ENCODE data around the gene ARRDC3. TPM values are rescaled to one million over a fixed set of nuclear protein-coding genes. Genes with fewer than 3 reads are reported as not detected.

ARRDC3 gene
- total and polyA plus RNA-seq, 9 of the 15 experiments (the other 6 are each of a cell fraction or from before 2014, with no cell fraction given), result 15.3 to 58.1 (median 39.4) TPM

DNA sequence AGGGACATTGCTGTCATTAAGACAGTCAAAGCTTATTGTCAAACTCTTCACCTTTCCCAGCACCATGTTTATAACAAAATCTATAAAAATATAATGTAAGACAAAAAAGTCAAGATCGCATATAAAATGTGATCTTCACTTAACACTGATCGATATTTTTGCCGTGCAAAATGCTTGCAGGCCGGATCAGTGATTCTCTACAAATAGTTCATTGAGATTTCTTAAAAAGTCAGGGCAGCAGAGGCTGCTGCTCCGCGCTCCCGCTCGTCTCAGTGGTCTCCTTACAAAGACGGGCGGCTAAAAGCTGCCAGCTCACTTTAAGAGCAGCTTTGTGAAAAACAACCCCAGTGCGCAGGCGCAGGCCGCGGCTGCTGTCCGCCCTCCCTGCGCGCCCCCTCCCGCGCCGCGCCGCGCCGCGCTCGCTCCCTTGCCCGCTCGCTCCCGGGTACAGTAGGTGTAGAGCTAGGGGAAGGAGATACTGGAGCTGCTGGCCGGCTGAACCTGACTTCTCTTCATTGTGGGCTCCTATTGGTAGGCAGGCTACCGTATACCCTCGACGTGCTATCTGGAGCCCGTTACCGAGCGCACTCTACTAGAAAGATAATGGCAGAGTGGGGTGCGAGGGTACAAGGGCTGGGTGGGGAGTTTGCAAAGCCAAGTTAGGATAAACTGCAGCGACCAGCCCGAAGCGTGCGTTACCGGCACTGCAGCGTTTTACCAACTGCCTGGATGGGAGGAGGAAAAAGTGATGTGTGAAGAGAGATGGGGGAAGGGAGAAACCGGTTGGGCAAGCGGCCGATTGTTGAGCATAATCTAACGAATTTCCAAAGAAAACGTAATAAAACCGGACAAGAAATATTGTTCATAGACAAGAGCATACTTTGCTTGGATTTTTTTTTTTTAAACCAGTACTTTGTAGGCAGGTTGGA, at the start of gene ARRDC3 (continued):
- TF ChIP-seq ASH1L (IDR thresholded peaks at IDR 0.05; ENCODE audit: borderline replicate concordance, low read depth, partially characterized antibody), result no peak
- TF ChIP-seq NFYB (IDR thresholded peaks at IDR 0.05; ENCODE audit: extremely low read depth, insufficient read length), result peak; percentile 76
- TF ChIP-seq KAT8 (IDR thresholded peaks at IDR 0.05; ENCODE audit: low read depth), result no peak
- TF ChIP-seq PHF8 (IDR thresholded peaks at IDR 0.05; ENCODE audit: borderline replicate concordance, low read length), result peak; percentile 75
- TF ChIP-seq ETV1 (tag; conservative IDR thresholded peaks at IDR 0.05; ENCODE audit: low read depth), result peak; percentile 29; the same call in 1 of the 2 replicates
- TF ChIP-seq, protein P1, sequence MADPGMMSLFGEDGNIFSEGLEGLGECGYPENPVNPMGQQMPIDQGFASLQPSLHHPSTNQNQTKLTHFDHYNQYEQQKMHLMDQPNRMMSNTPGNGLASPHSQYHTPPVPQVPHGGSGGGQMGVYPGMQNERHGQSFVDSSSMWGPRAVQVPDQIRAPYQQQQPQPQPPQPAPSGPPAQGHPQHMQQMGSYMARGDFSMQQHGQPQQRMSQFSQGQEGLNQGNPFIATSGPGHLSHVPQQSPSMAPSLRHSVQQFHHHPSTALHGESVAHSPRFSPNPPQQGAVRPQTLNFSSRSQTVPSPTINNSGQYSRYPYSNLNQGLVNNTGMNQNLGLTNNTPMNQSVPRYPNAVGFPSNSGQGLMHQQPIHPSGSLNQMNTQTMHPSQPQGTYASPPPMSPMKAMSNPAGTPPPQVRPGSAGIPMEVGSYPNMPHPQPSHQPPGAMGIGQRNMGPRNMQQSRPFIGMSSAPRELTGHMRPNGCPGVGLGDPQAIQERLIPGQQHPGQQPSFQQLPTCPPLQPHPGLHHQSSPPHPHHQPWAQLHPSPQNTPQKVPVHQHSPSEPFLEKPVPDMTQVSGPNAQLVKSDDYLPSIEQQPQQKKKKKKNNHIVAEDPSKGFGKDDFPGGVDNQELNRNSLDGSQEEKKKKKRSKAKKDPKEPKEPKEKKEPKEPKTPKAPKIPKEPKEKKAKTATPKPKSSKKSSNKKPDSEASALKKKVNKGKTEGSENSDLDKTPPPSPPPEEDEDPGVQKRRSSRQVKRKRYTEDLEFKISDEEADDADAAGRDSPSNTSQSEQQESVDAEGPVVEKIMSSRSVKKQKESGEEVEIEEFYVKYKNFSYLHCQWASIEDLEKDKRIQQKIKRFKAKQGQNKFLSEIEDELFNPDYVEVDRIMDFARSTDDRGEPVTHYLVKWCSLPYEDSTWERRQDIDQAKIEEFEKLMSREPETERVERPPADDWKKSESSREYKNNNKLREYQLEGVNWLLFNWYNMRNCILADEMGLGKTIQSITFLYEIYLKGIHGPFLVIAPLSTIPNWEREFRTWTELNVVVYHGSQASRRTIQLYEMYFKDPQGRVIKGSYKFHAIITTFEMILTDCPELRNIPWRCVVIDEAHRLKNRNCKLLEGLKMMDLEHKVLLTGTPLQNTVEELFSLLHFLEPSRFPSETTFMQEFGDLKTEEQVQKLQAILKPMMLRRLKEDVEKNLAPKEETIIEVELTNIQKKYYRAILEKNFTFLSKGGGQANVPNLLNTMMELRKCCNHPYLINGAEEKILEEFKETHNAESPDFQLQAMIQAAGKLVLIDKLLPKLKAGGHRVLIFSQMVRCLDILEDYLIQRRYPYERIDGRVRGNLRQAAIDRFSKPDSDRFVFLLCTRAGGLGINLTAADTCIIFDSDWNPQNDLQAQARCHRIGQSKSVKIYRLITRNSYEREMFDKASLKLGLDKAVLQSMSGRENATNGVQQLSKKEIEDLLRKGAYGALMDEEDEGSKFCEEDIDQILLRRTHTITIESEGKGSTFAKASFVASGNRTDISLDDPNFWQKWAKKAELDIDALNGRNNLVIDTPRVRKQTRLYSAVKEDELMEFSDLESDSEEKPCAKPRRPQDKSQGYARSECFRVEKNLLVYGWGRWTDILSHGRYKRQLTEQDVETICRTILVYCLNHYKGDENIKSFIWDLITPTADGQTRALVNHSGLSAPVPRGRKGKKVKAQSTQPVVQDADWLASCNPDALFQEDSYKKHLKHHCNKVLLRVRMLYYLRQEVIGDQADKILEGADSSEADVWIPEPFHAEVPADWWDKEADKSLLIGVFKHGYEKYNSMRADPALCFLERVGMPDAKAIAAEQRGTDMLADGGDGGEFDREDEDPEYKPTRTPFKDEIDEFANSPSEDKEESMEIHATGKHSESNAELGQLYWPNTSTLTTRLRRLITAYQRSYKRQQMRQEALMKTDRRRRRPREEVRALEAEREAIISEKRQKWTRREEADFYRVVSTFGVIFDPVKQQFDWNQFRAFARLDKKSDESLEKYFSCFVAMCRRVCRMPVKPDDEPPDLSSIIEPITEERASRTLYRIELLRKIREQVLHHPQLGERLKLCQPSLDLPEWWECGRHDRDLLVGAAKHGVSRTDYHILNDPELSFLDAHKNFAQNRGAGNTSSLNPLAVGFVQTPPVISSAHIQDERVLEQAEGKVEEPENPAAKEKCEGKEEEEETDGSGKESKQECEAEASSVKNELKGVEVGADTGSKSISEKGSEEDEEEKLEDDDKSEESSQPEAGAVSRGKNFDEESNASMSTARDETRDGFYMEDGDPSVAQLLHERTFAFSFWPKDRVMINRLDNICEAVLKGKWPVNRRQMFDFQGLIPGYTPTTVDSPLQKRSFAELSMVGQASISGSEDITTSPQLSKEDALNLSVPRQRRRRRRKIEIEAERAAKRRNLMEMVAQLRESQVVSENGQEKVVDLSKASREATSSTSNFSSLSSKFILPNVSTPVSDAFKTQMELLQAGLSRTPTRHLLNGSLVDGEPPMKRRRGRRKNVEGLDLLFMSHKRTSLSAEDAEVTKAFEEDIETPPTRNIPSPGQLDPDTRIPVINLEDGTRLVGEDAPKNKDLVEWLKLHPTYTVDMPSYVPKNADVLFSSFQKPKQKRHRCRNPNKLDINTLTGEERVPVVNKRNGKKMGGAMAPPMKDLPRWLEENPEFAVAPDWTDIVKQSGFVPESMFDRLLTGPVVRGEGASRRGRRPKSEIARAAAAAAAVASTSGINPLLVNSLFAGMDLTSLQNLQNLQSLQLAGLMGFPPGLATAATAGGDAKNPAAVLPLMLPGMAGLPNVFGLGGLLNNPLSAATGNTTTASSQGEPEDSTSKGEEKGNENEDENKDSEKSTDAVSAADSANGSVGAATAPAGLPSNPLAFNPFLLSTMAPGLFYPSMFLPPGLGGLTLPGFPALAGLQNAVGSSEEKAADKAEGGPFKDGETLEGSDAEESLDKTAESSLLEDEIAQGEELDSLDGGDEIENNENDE (IDR thresholded peaks at IDR 0.05; ENCODE audit: low read depth, low read length), result peak; percentile 96
- peak; percentile 72 for TF ChIP-seq BRD9 (IDR thresholded peaks at IDR 0.05; ENCODE audit: low read depth, partially characterized antibody)
- TF ChIP-seq SIX5 (IDR thresholded peaks at IDR 0.05; ENCODE audit: borderline replicate concordance in 1 of 2, insufficient read depth in 1 of 2, low read depth in 1 of 2, low read length in 2 of 2), result no peak
- TF ChIP-seq, protein P2, sequence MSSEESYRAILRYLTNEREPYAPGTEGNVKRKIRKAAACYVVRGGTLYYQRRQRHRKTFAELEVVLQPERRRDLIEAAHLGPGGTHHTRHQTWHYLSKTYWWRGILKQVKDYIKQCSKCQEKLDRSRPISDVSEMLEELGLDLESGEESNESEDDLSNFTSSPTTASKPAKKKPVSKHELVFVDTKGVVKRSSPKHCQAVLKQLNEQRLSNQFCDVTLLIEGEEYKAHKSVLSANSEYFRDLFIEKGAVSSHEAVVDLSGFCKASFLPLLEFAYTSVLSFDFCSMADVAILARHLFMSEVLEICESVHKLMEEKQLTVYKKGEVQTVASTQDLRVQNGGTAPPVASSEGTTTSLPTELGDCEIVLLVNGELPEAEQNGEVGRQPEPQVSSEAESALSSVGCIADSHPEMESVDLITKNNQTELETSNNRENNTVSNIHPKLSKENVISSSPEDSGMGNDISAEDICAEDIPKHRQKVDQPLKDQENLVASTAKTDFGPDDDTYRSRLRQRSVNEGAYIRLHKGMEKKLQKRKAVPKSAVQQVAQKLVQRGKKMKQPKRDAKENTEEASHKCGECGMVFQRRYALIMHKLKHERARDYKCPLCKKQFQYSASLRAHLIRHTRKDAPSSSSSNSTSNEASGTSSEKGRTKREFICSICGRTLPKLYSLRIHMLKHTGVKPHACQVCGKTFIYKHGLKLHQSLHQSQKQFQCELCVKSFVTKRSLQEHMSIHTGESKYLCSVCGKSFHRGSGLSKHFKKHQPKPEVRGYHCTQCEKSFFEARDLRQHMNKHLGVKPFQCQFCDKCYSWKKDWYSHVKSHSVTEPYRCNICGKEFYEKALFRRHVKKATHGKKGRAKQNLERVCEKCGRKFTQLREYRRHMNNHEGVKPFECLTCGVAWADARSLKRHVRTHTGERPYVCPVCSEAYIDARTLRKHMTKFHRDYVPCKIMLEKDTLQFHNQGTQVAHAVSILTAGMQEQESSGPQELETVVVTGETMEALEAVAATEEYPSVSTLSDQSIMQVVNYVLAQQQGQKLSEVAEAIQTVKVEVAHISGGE (CRISPR knock-in tag; IDR thresholded peaks at IDR 0.05), result peak in 1 of 3 experiments; percentile 64; a peak in 2 of 6 replicates
